CD4-positive, CD25-positive, alpha-beta regulatory T cell (primary cell): ENCODE results near the gene RIN3. TPM values are rescaled to one million over a fixed set of nuclear protein-coding genes. Genes with fewer than 3 reads are reported as not detected.

ENCODE experiments used
- ATAC-seq, 2 donors: fragments of 150-1000 bp; cut with Tn5 transposase; one replicate each; pipeline ENCODE4 v1.10.0; 2021; ENCODE audit warnings: low read depth in 2 of 2, moderate number of reproducible peaks in 2 of 2, moderate library complexity in 1 of 2
- DNase-seq, 3 donors: peaks; one replicate each; pipeline versions ENCODE4 v3.0.0 to v3.0.0-alpha.2; 2012 to 2022; ENCODE audit warnings: mixed read lengths in 1 of 3
- H3K27ac ChIP-seq: one replicate; pipeline ENCODE4 v1.7.0; 2013; ENCODE audit warnings: mild to moderate bottlenecking, low read length; ENCODE audit not compliant: insufficient read depth, poor library complexity, severe bottlenecking
- H3K27me3 ChIP-seq: one replicate; pipeline ENCODE4 v1.7.0; 2013; ENCODE audit warnings: low read length; ENCODE audit not compliant: control insufficient read depth, insufficient read depth
- H3K36me3 ChIP-seq: one replicate; pipeline ENCODE4 v1.7.0; 2013; ENCODE audit warnings: mild to moderate bottlenecking, low read length, moderate library complexity; ENCODE audit not compliant: control insufficient read depth, insufficient read depth
- H3K4me1 ChIP-seq: 2 replicates; pipeline ENCODE4 v1.7.0; 2013; ENCODE audit warnings: mild to moderate bottlenecking, low read length; ENCODE audit not compliant: insufficient read depth, control insufficient read depth, poor library complexity, severe bottlenecking
- H3K4me3 ChIP-seq: one replicate; pipeline ENCODE4 v1.7.0; 2013; ENCODE audit warnings: low read depth, mild to moderate bottlenecking, low read length, moderate library complexity
- H3K9me3 ChIP-seq, 2 experiments: 1 replicate in 1 of 2; 2 replicates in 1 of 2; pipeline ENCODE4 v1.7.0; 2013; ENCODE audit warnings: low read length in 2 of 2, mild to moderate bottlenecking in 1 of 2, moderate library complexity in 1 of 2; ENCODE audit not compliant: control insufficient read depth in 2 of 2
- H3K27ac Mint-ChIP-seq, 3 donors: one replicate each; pipeline ENCODE4 v1.8.0; 2020 to 2022; ENCODE audit warnings: mild to moderate bottlenecking in 3 of 3, mixed read lengths in 3 of 3, moderate library complexity in 2 of 3
- H3K27me3 Mint-ChIP-seq: one replicate; pipeline ENCODE4 v1.8.0; 2022; ENCODE audit warnings: mild to moderate bottlenecking, mixed read lengths
- H3K36me3 Mint-ChIP-seq: one replicate; pipeline ENCODE4 v1.8.0; 2020; ENCODE audit warnings: mixed read lengths
- H3K4me1 Mint-ChIP-seq, 4 donors: one replicate each; pipeline ENCODE4 v1.8.0; 2020 to 2022; ENCODE audit warnings: mixed read lengths in 4 of 4, mild to moderate bottlenecking in 1 of 4
- H3K4me3 Mint-ChIP-seq, 4 donors: one replicate each; pipeline ENCODE4 v1.8.0; 2020 to 2022; ENCODE audit warnings: mild to moderate bottlenecking in 4 of 4, mixed read lengths in 4 of 4, moderate library complexity in 3 of 4
- H3K9me3 Mint-ChIP-seq, 7 donors: one replicate each; pipeline ENCODE4 v1.8.0; 2020 to 2022; ENCODE audit warnings: mixed read lengths in 7 of 7, mild to moderate bottlenecking in 3 of 7, moderate library complexity in 2 of 7
- polyA plus RNA-seq, 4 donors: library from polyadenylated mRNA; unstranded; fragments of 300-500 nt; fragmentation: Illumina TruSeq; gene quantifications; one replicate each; pipeline ENCODE4 v1.2.3, GENCODE V29; 2021
- total RNA-seq: library from RNA; stranded (reverse); gene quantifications from one replicate; pipeline ENCODE4 v1.2.3, GENCODE V29; 2022

RIN3 gene
- total and polyA plus RNA-seq, 5 donors from 2014 or later, result 21.0 to 120 (median 25.0) TPM

- Mint-ChIP-seq H3K4me1 (peaks cover 10 to 23% (median 14%) of the 10 kb centered on the region in 4 donors), H3K36me3 (no peaks in the 10 kb centered on the region), H3K4me3 (no peak overlapping the region), H3K27me3 (no peaks in the 10 kb centered on the region), H3K27ac (no peak overlapping the region), H3K9me3 (peaks cover 0 to 4% (median 0%) of the 10 kb centered on the region in 7 donors)
- Histone ChIP-seq H3K4me1 (peaks cover 6% of the 10 kb centered on the region), H3K4me3 (no peak overlapping the region), H3K27ac (no peak overlapping the region), H3K27me3 (no peaks in the 10 kb centered on the region), H3K36me3 (no peaks in the 10 kb centered on the region), H3K9me3 (no peaks in the 10 kb centered on the region)
- ATAC-seq (no peak), DNase-seq (no peak)
Observed at GRCh38 chr14:92605274-92605940, 91.8 kb downstream of the RIN3 start.

- Mint-ChIP-seq H3K9me3 (peaks cover 0 to 4% (median 0%) of the 10 kb centered on the region in 7 donors), H3K4me3 (no peak overlapping the region), H3K27me3 (no peaks in the 10 kb centered on the region), H3K4me1 (peaks cover 14 to 37% (median 20%) of the 10 kb centered on the region in 4 donors), H3K27ac (no peak overlapping the region), H3K36me3 (peaks cover 6% of the 10 kb centered on the region)
- Histone ChIP-seq H3K4me1 (peaks cover 6% of the 10 kb centered on the region), H3K36me3 (no peaks in the 10 kb centered on the region), H3K4me3 (no peak overlapping the region), H3K27me3 (no peaks in the 10 kb centered on the region), H3K27ac (no peak overlapping the region), H3K9me3 (no peaks in the 10 kb centered on the region)
- no peak for ATAC-seq
- no peak for DNase-seq
Observed at GRCh38 chr14:92607251-92607650, 93.7 kb downstream of the RIN3 start.

GRCh38 chr14:92607702-92608429 is 94.3 kb downstream of the RIN3 start:
- Histone ChIP-seq H3K27me3 (no peaks in the 10 kb centered on the region), H3K36me3 (no peaks in the 10 kb centered on the region), H3K4me3 (no peak overlapping the region), H3K9me3 (no peaks in the 10 kb centered on the region), H3K4me1 (peaks cover 8% of the 10 kb centered on the region), H3K27ac (no peak overlapping the region)
- peaks cover 6% of the 10 kb centered on the region for H3K36me3 Mint-ChIP-seq
- ATAC-seq (no peak), DNase-seq (no peak)
- H3K4me3 Mint-ChIP-seq, result no peak overlapping the region
- no peak overlapping the region for H3K27ac Mint-ChIP-seq
- H3K27me3 Mint-ChIP-seq, result no peaks in the 10 kb centered on the region
- peaks cover 0 to 4% (median 0%) of the 10 kb centered on the region in 7 donors for H3K9me3 Mint-ChIP-seq
- peaks cover 14 to 42% (median 21%) of the 10 kb centered on the region in 4 donors for H3K4me1 Mint-ChIP-seq

- Mint-ChIP-seq H3K4me1 (peaks cover 20 to 53% (median 30%) of the 10 kb centered on the region in 4 donors), H3K27ac (peak overlapping the region in 1 of 3 donors; percentile 63), H3K4me3 (peak overlapping the region in 1 of 4 donors; percentile 79), H3K9me3 (peaks cover 0 to 4% (median 0%) of the 10 kb centered on the region in 7 donors), H3K36me3 (peaks cover 6% of the 10 kb centered on the region), H3K27me3 (no peaks in the 10 kb centered on the region)
- no peaks in the 10 kb centered on the region for H3K9me3 ChIP-seq
- no peaks in the 10 kb centered on the region for H3K27me3 ChIP-seq
- ATAC-seq (no peak), DNase-seq (no peak)
- no peak overlapping the region for H3K4me3 ChIP-seq
- H3K36me3 ChIP-seq, result no peaks in the 10 kb centered on the region
- peaks cover 29% of the 10 kb centered on the region for H3K4me1 ChIP-seq
- H3K27ac ChIP-seq, result no peak overlapping the region
Observed at GRCh38 chr14:92609955-92610354, 96.4 kb downstream of the RIN3 start.

GRCh38 chr14:92610849-92611271 is 97.3 kb downstream of the RIN3 start:
- Mint-ChIP-seq H3K27me3 (no peaks in the 10 kb centered on the region), H3K4me1 (peaks cover 29 to 62% (median 37%) of the 10 kb centered on the region in 4 donors), H3K27ac (peak overlapping the region in 2 of 3 donors; percentile 12 to 74), H3K9me3 (peaks cover 0 to 4% (median under 1%) of the 10 kb centered on the region in 7 donors), H3K4me3 (no peak overlapping the region), H3K36me3 (peaks cover 6% of the 10 kb centered on the region)
- H3K36me3 ChIP-seq, result no peaks in the 10 kb centered on the region
- H3K4me1 ChIP-seq, result peaks cover 38% of the 10 kb centered on the region
- DNase-seq (no peak), ATAC-seq (no peak)
- H3K27me3 ChIP-seq, result no peaks in the 10 kb centered on the region
- no peak overlapping the region for H3K27ac ChIP-seq
- H3K9me3 ChIP-seq, result no peaks in the 10 kb centered on the region
- H3K4me3 ChIP-seq, result no peak overlapping the region

GRCh38 chr14:92613008-92613658 is 99.6 kb downstream of the RIN3 start:
- Histone ChIP-seq H3K4me1 (peaks cover 47% of the 10 kb centered on the region), H3K9me3 (no peaks in the 10 kb centered on the region), H3K27me3 (no peaks in the 10 kb centered on the region), H3K27ac (peak overlapping the region; percentile 19), H3K36me3 (no peaks in the 10 kb centered on the region), H3K4me3 (peak overlapping the region; percentile 16)
- Mint-ChIP-seq H3K4me1 (peaks cover 36 to 78% (median 47%) of the 10 kb centered on the region in 4 donors), H3K9me3 (peaks cover 0 to 2% (median 0%) of the 10 kb centered on the region in 7 donors), H3K27ac (peak overlapping the region; percentile 55 to 84 (median 71)), H3K27me3 (no peaks in the 10 kb centered on the region), H3K36me3 (peaks cover 6% of the 10 kb centered on the region), H3K4me3 (peak overlapping the region; percentile 2 to 62 (median 30))
- DNase-seq (peak; percentile 46 to 75 (median 64)), ATAC-seq (peak; percentile 19 to 26)

GRCh38 chr14:92613681-92614260 is 100.2 kb downstream of the RIN3 start:
- DNase-seq, result no peak
- Mint-ChIP-seq H3K27me3 (no peaks in the 10 kb centered on the region), H3K4me1 (peaks cover 37 to 78% (median 50%) of the 10 kb centered on the region in 4 donors), H3K27ac (peak overlapping the region; percentile 55 to 98 (median 71)), H3K9me3 (peaks cover 0 to 2% (median 0%) of the 10 kb centered on the region in 7 donors), H3K4me3 (peak overlapping the region in 3 of 4 donors; percentile 2 to 56 (median 5)), H3K36me3 (peaks cover 6% of the 10 kb centered on the region)
- Histone ChIP-seq H3K36me3 (no peaks in the 10 kb centered on the region), H3K4me1 (peaks cover 47% of the 10 kb centered on the region), H3K27ac (peak overlapping the region; percentile 19), H3K27me3 (no peaks in the 10 kb centered on the region), H3K4me3 (no peak overlapping the region), H3K9me3 (no peaks in the 10 kb centered on the region)
- no peak for ATAC-seq
